Thoracic aorta (tissue), 2 donors: Measurements from ENCODE around the gene VIL1. TPM values are rescaled to one million over a fixed set of nuclear protein-coding genes. Genes with fewer than 3 reads are reported as not detected.

Experiments
- ATAC-seq: fragments of 150-250 bp; one replicate; pipeline ENCODE4 v1.8.0; 2017; ENCODE audit warnings: low read depth; ENCODE audit not compliant: insufficient number of reproducible peaks, low FRiP score
- DNase-seq: peaks from one replicate; pipeline ENCODE4 v3.0.0-alpha.2; 2020; ENCODE audit warnings: low spot score
- H3K27ac ChIP-seq, 2 donors: fragments of 200-600 bp; sonication (generic); 1 replicate in 1 of 2; 2 replicates in 1 of 2; pipeline ENCODE4 v1.5.1; 2016; ENCODE audit warnings: mild to moderate bottlenecking in 2 of 2, moderate library complexity in 2 of 2
- H3K27me3 ChIP-seq: fragments of 200-600 bp; sonication (generic); replicated peaks from 2 replicates; pipeline ENCODE4 v1.6.0; 2016; ENCODE audit warnings: mild to moderate bottlenecking; ENCODE audit not compliant: insufficient read depth
- H3K36me3 ChIP-seq: fragments of 200-600 bp; sonication (generic); one replicate; pipeline ENCODE4 v1.5.1; 2016
- H3K4me1 ChIP-seq, 2 donors: fragments of 200-600 bp; sonication (generic); 1 replicate in 1 of 2; 2 replicates in 1 of 2; pipeline versions ENCODE4 v1.5.1 to v1.6.0; 2016; ENCODE audit warnings: low read depth in 2 of 2, mild to moderate bottlenecking in 1 of 2; ENCODE audit not compliant: control insufficient read depth in 1 of 2
- H3K4me3 ChIP-seq: fragments of 200-600 bp; sonication (generic); 2 replicates; pipeline ENCODE4 v1.5.1; 2016; ENCODE audit warnings: mild to moderate bottlenecking
- H3K9me3 ChIP-seq: fragments of 200-600 bp; sonication (generic); 2 replicates; pipeline ENCODE4 v1.5.1; 2016
- CTCF ChIP-seq: fragments of 200-600 bp; sonication (generic); IDR thresholded peaks from one replicate; pipeline ENCODE4 v1.5.1; 2019; ENCODE audit warnings: antibody characterized with exemption
- total RNA-seq, 2 donors: library from RNA; depleted of rRNA; stranded (reverse); fragments of >200 nt; gene quantifications; one replicate each; pipeline versions ENCODE4 v1.1.0 to v1.2.3, GENCODE V29; 2016

Gene VIL1
- total RNA-seq, 2 donors from 2014 or later: 3.6 TPM; not detected in 1

- no peaks in the 10 kb centered on the region for H3K27me3 ChIP-seq
- no peaks in the 10 kb centered on the region for H3K4me1 ChIP-seq
- H3K27ac ChIP-seq: no peak overlapping the region
- peaks cover 23% of the 10 kb centered on the region for H3K36me3 ChIP-seq
- no peaks in the 10 kb centered on the region for H3K9me3 ChIP-seq
- DNase-seq (no peak), ATAC-seq (no peak)
- no peak overlapping the region for H3K4me3 ChIP-seq
- no peak for TF ChIP-seq CTCF
Observed at GRCh38 chr2:218448934-218449333, 30.0 kb downstream of the VIL1 start.

- DNase-seq (no peak), ATAC-seq (no peak)
- TF ChIP-seq CTCF: no peak
- Histone ChIP-seq H3K27me3 (no peaks in the 10 kb centered on the region), H3K4me3 (no peak overlapping the region), H3K27ac (no peak overlapping the region), H3K9me3 (no peaks in the 10 kb centered on the region), H3K4me1 (no peaks in the 10 kb centered on the region), H3K36me3 (peaks cover 29% of the 10 kb centered on the region)
Observed at GRCh38 chr2:218452079-218452478, 33.2 kb downstream of the VIL1 start.

- Histone ChIP-seq H3K27ac (no peak overlapping the region), H3K9me3 (no peaks in the 10 kb centered on the region), H3K27me3 (no peaks in the 10 kb centered on the region), H3K36me3 (peaks cover 24% of the 10 kb centered on the region), H3K4me1 (no peaks in the 10 kb centered on the region), H3K4me3 (no peak overlapping the region)
- ATAC-seq: no peak
- no peak for DNase-seq
- no peak for TF ChIP-seq CTCF
Observed at GRCh38 chr2:218456849-218457248, 37.9 kb downstream of the VIL1 start.

- Histone ChIP-seq H3K27me3 (no peaks in the 10 kb centered on the region), H3K9me3 (no peaks in the 10 kb centered on the region), H3K27ac (no peak overlapping the region), H3K36me3 (peaks cover 16% of the 10 kb centered on the region), H3K4me3 (no peak overlapping the region), H3K4me1 (no peaks in the 10 kb centered on the region)
- DNase-seq (no peak), ATAC-seq (no peak)
- TF ChIP-seq CTCF: no peak
Observed at GRCh38 chr2:218458598-218458997, 39.7 kb downstream of the VIL1 start.

- H3K36me3 ChIP-seq: peaks cover 6% of the 10 kb centered on the region
- DNase-seq (no peak), ATAC-seq (no peak)
- H3K4me3 ChIP-seq: no peak overlapping the region
- no peak overlapping the region for H3K27ac ChIP-seq
- H3K4me1 ChIP-seq: no peaks in the 10 kb centered on the region
- H3K9me3 ChIP-seq: no peaks in the 10 kb centered on the region
- no peak for TF ChIP-seq CTCF
- H3K27me3 ChIP-seq: no peaks in the 10 kb centered on the region
Observed at GRCh38 chr2:218465987-218466633, 47.2 kb downstream of the VIL1 start.
